MM.1S (cell line): Measurements from ENCODE around the gene LEP.

ENCODE experiments used
- DNase-seq: peaks from one replicate; pipeline ENCODE4 v3.0.0-alpha.2; 2015
- H2AFZ ChIP-seq: fragments of 300-600 bp; sonication (generic); 2 replicates; pipeline ENCODE4 v1.6.0; 2016; ENCODE audit warnings: antibody characterized with exemption, low read length
- H3F3A ChIP-seq: fragments of 300-600 bp; sonication (generic); 2 replicates; pipeline ENCODE4 v1.6.1; 2016; ENCODE audit warnings: mild to moderate bottlenecking, antibody characterized with exemption, low read length, moderate library complexity, mixed read lengths; ENCODE audit not compliant: insufficient read depth
- H3K27ac ChIP-seq: fragments of 300-600 bp; sonication (generic); 2 replicates; pipeline ENCODE4 v1.5.1; 2016; ENCODE audit warnings: mild to moderate bottlenecking, low read length
- H3K27me3 ChIP-seq: fragments of 300-600 bp; sonication (generic); replicated peaks from 2 replicates; pipeline ENCODE4 v1.6.0; 2016; ENCODE audit warnings: low read length; ENCODE audit not compliant: insufficient read depth
- H3K36me3 ChIP-seq: fragments of 300-600 bp; sonication (generic); replicated peaks from 2 replicates; pipeline ENCODE4 v1.6.1; 2016; ENCODE audit warnings: mild to moderate bottlenecking, low read length, mixed read lengths; ENCODE audit not compliant: insufficient read depth
- H3K4me1 ChIP-seq: fragments of 300-600 bp; sonication (generic); 2 replicates; pipeline ENCODE4 v1.6.1; 2016; ENCODE audit warnings: low read length, mixed read lengths
- H3K4me2 ChIP-seq: fragments of 300-600 bp; sonication (generic); 2 replicates; pipeline ENCODE4 v1.6.0; 2016; ENCODE audit warnings: low read depth, low read length
- H3K4me3 ChIP-seq: fragments of 300-600 bp; sonication (generic); 2 replicates; pipeline ENCODE4 v1.5.1; 2016; ENCODE audit warnings: low read length, mixed read lengths
- H3K79me2 ChIP-seq: fragments of 300-600 bp; sonication (generic); 2 replicates; pipeline ENCODE4 v1.6.1; 2016; ENCODE audit warnings: mixed run types, low read length, mixed read lengths
- H3K9ac ChIP-seq: fragments of 300-600 bp; sonication (generic); 2 replicates; pipeline ENCODE4 v1.6.1; 2016; ENCODE audit warnings: low read length, mixed read lengths
- H3K9me2 ChIP-seq: fragments of 300-600 bp; sonication (generic); replicated peaks from 2 replicates; pipeline ENCODE4 v1.6.1; 2016; ENCODE audit warnings: mild to moderate bottlenecking, low read length, mixed read lengths; ENCODE audit not compliant: insufficient read depth
- H3K9me3 ChIP-seq: fragments of 300-600 bp; sonication (generic); replicated peaks from 2 replicates; pipeline ENCODE4 v1.6.1; 2016; ENCODE audit warnings: mild to moderate bottlenecking, low read length, mixed read lengths; ENCODE audit not compliant: insufficient read depth
- H4K20me1 ChIP-seq: fragments of 300-600 bp; sonication (generic); 2 replicates; pipeline ENCODE4 v1.6.1; 2016; ENCODE audit warnings: mild to moderate bottlenecking, low read length, moderate library complexity, mixed read lengths; ENCODE audit not compliant: insufficient read depth
- CTCF ChIP-seq: fragments of 300-600 bp; sonication (generic); IDR thresholded peaks from 2 replicates; pipeline ENCODE4 v1.5.1; 2016; ENCODE audit warnings: antibody characterized with exemption, low read length, mixed read lengths
- EZH2 ChIP-seq: fragments of 300-600 bp; sonication (generic); optimal IDR thresholded peaks from 2 replicates; pipeline ENCODE3; 2017; ENCODE audit warnings: low read depth, mild to moderate bottlenecking, antibody characterized with exemption, low read length, mixed read lengths
- EZH2phosphoT487 ChIP-seq: fragments of 300-600 bp; sonication (generic); IDR thresholded peaks from 2 replicates; pipeline ENCODE4 v1.6.1; 2018; ENCODE audit warnings: antibody characterized with exemption, low read length

The LEP gene

GRCh38 chr7:128243273-128243672 is 2.2 kb downstream of the LEP start:
- no peak overlapping the region for H3K4me3 ChIP-seq
- no peak overlapping the region for H3K9ac ChIP-seq
- no peak overlapping the region for H2AFZ ChIP-seq
- H3K27ac ChIP-seq: no peak overlapping the region
- H3K4me2 ChIP-seq: no peak overlapping the region
- H3K27me3 ChIP-seq: no peaks in the 10 kb centered on the region
- no peaks in the 10 kb centered on the region for H3K36me3 ChIP-seq
- H3K9me2 ChIP-seq: no peaks in the 10 kb centered on the region
- no peaks in the 10 kb centered on the region for H3F3A ChIP-seq
- no peaks in the 10 kb centered on the region for H3K4me1 ChIP-seq
- no peaks in the 10 kb centered on the region for H3K79me2 ChIP-seq
- no peak for DNase-seq
- H3K9me3 ChIP-seq: no peaks in the 10 kb centered on the region
- H4K20me1 ChIP-seq: no peaks in the 10 kb centered on the region
- TF ChIP-seq EZH2phosphoT487 (no peak), EZH2 (no peak), CTCF (no peak)

- H3K36me3 ChIP-seq: no peaks in the 10 kb centered on the region
- H3K9ac ChIP-seq: no peak overlapping the region
- no peaks in the 10 kb centered on the region for H4K20me1 ChIP-seq
- no peak for DNase-seq
- H3K9me2 ChIP-seq: no peaks in the 10 kb centered on the region
- no peak overlapping the region for H2AFZ ChIP-seq
- H3K9me3 ChIP-seq: no peaks in the 10 kb centered on the region
- H3K27me3 ChIP-seq: no peaks in the 10 kb centered on the region
- no peaks in the 10 kb centered on the region for H3K79me2 ChIP-seq
- no peaks in the 10 kb centered on the region for H3K4me1 ChIP-seq
- H3F3A ChIP-seq: no peaks in the 10 kb centered on the region
- H3K4me3 ChIP-seq: no peak overlapping the region
- no peak overlapping the region for H3K27ac ChIP-seq
- no peak for TF ChIP-seq EZH2
- TF ChIP-seq EZH2phosphoT487: no peak
- no peak for TF ChIP-seq CTCF
- H3K4me2 ChIP-seq: no peak overlapping the region
Measured at GRCh38 chr7:128244861-128245260, 3.8 kb downstream of the LEP start.

- H3F3A ChIP-seq: no peaks in the 10 kb centered on the region
- H3K9ac ChIP-seq: no peak overlapping the region
- H3K27me3 ChIP-seq: no peaks in the 10 kb centered on the region
- no peak overlapping the region for H3K27ac ChIP-seq
- TF ChIP-seq EZH2phosphoT487: no peak
- no peak for TF ChIP-seq EZH2
- no peak for TF ChIP-seq CTCF
- no peaks in the 10 kb centered on the region for H3K36me3 ChIP-seq
- H4K20me1 ChIP-seq: no peaks in the 10 kb centered on the region
- H3K4me1 ChIP-seq: no peaks in the 10 kb centered on the region
- H3K9me2 ChIP-seq: no peaks in the 10 kb centered on the region
- H3K4me3 ChIP-seq: no peak overlapping the region
- H2AFZ ChIP-seq: no peak overlapping the region
- no peaks in the 10 kb centered on the region for H3K9me3 ChIP-seq
- H3K79me2 ChIP-seq: no peaks in the 10 kb centered on the region
- DNase-seq: no peak
- H3K4me2 ChIP-seq: no peak overlapping the region
Measured at GRCh38 chr7:128247108-128247507, 6.0 kb downstream of the LEP start.
